NCI-H748 (cell line): ENCODE data around the gene SV2C.
A peak's percentile ranks its signal among the peaks of the same experiment; 100 is the strongest.
"Not testable (repeated sequence)": the region's sequence is repeated elsewhere in the genome, so short reads cannot be mapped to it uniquely, and the experiment has no call there.

Experiments
- DNase-seq: peaks from one replicate; lab custom pipeline; 2025; ENCODE audit not compliant: unreplicated experiment; lab: John Stamatoyannopoulos, UW

The SV2C gene

DNA sequence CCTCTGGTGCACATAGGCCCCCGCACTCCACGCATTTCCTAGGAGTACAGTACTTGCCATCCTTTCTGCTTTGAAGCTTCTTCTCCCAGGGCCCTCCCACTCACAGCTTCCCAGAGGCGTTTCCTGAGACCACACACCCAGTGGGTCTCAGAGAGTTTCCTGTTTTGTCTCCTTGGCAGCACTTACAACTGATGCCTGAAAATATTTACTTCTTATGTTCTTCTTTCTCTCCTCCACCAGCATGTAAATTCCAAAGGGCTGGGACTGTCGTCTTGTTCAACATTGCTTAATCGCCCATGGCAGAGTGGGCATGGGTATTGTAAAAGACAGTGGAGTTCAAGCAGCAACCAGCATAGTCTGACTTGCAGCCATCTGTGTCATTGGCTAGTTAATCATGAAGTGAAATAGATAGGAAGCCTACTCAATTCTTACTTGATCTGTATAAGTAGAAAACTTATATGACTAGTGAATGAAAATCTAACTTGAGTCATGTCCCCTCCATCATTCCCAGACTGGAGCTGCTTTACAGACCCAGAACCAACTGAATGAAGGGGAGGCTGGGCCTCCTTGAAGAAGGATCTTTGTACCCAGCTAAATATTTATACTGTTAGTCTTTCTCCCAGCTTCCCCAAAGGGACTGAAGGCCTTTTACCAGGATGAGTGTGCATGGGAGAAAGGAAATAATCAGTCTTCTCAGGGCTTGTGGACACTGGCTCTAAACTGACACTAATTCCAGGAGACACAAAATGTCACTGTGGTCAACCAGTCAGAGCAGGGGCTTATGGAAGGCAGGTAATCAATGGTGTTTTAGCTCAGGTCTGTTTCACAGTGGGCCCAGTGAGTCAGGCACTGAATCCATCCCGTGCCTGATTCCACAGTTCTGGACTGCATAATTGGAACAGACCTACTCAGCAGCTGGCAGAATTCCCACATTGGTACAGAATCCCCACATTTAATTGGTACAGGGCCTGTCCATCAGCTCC lies 116.4 kb downstream of the SV2C start:
- no peak for DNase-seq

DNA sequence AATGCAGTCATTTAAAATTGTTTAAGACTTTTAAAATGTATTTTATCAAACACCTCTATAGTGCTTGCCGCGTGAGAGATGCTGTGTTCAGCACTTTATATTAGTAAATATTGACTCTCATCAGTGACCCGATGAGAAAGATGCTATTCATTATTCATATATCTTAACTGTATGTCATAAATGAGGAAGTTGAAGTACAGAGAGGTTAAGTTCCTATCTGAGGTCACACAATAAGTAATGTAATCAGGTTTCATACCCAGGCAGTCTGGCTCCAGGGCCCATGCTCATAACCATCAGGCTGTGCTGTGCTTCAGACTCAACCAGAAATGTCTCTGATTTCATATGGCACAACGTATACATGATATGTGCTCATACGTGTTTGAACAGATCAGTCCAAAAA lies 119.0 kb downstream of the SV2C start:
- DNase-seq, result no peak

DNA sequence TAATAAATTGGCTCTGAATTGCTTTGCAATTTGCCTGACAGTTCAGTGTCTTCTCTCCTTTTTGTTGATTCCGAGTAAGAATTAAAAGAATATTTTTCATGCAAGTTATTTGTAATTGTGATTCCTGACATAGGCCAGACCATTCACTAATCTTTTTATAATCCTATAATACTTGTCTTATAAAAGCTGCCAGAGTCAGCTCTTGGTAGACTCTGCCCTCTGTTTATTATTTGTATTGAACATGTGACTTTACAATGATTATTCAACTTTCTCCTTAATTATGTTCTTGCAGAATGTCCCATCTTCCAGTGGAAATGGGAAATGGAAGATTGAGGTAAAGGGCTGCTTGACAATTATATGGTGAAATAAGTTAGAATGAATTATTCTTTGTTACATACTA lies 121.0 kb downstream of the SV2C start:
- no peak for DNase-seq

DNA sequence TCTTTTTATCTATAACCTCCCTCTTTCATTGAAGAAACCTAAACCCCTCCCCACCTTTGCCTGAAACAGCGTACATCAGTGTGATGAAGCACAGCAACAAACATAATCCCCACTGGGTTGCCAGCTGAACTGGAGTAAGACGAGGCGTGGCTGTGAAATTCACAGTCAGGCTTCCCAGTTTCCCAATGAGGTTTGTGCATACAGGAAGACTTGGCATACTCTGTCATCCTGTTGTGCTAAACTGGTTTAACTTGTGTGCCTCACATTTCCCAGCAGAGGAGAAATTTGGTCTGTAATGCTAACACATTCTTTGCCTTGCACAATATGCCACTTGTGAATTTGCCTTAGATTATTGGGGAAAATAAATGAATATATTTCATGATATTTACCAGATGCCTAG lies 121.5 kb downstream of the SV2C start:
- peak; percentile 12 for DNase-seq

DNA sequence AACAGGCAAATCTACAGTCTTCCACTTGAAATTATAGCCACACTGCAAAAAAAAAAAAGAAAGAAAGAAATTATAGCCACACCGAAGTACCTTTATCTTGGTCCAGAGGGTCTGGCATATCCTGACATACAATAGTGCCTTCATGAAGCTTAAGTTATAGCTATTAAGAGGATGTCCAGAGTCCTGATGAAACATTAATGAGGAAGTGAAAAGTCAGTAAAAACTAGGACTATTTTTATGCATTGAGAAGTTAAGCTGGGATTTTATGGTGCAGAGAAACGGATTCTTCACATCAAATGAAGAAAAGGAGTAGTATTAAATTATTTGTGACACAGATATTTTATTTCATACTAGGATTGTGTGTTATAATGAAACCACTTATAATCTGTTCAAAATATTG lies 123.9 kb downstream of the SV2C start:
- no peak for DNase-seq

DNA sequence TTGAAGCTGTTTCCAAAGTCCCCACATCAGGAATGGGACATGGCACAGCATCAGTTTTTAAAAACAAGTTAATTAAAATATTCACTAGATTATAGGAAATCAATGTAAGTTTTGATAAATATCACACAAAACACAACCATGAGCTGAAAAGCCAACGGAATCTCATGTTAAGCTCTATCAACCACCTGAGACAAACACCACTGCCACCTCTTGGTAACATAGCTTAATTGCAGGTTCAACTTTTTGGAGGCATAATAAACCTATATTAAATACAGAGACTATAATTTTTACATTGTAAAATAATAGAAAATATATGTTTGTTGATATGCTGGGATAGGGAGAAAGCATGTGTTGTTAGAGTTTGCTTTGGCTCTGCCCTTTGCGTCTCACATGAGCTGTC lies 126.1 kb downstream of the SV2C start:
- DNase-seq, result no peak

DNA sequence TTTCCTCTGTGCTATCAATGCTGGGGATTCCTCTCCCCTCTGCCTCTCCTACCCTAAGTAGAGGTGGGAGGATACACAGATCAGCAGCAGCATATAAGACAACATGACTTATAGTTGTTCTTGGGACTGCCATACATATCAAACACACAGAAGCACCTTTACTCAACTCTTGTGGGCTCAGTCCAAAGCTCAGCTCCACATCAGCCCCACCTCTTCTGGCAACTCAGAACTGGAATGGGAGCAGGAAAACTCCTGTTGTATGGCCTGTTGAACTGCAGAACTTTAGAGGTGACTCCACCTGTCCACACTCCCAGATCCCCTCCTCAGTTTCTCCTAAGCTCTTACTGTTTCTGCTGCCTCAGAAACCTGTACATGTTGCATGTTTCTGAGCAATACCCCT lies 127.8 kb downstream of the SV2C start:
- no peak for DNase-seq

DNA sequence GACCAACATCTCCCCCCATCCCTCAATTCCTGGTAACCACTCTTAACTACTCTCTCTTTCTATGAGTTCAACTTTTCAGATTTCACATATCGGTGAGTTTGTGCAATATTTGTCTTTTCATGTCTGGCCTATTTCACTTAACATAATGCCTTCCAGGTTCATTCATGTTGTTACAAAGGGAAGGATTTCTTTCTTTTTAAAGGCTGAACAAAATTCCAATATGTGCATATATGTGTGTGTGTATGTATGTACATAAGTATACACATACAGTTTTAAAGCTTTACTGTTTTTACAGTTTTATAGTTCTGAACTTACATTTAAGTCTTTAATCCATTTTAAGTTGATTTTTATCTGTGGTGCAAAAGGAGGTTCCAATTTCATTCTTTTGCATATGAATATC lies 130.7 kb downstream of the SV2C start:
- DNase-seq, result no peak

DNA sequence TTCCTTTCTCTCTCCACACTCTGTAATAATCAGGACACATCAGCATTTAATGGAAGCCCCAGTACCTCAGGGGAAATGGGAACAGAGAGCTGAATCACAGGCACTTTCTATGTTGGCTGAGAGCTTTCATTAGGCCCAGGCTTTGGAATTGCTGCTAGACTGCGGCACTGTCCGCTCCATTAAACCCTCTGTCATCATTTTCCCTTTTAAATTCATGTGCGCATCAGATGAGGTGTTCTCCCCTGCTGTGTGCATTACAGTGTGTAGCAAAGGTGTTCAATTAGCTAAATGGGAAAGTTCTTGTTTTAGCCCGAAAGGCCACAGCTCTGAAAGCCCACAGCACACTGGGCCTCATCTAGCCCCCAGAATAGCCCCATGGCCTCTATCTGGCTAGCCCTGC lies 133.6 kb downstream of the SV2C start:
- DNase-seq, result no peak

DNA sequence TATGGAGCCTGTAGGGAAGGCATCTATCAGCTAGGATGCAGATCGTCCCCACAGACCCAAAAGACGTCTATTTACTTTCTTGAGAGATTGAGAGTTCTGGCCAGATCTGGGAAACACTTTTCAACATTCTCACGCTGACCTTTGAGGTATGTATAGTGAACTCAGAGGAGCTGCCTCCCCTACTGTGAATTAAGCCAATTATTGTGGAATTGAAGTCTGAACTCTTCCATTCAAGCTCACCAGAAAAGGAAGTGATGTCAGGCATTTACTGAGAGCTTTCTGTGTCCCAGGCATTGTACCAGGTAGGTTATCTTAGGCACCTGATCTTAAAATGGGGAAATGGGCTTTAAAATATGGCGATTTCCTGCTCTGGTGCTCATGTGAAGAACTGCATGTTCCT lies 136.5 kb downstream of the SV2C start:
- no peak for DNase-seq

DNA sequence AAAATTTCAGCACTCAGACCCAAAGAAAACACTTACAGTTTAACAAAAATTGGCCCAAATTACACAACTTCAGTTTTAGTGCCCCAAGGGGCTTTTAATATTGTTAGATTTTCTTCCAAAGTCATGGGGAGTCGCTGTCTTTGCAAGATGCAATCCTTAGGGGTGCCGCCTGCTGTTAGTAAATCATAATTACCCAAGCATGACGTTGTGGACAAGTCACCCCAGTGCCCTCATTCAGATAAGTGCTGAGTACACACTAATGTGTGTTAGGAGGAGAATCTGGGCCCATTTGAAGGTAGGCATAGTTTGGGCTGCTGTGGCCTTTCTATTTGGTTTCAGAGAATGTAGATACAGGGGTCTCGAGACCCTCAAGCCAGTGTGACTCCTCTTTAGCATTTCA lies 138.1 kb downstream of the SV2C start:
- no peak for DNase-seq

DNA sequence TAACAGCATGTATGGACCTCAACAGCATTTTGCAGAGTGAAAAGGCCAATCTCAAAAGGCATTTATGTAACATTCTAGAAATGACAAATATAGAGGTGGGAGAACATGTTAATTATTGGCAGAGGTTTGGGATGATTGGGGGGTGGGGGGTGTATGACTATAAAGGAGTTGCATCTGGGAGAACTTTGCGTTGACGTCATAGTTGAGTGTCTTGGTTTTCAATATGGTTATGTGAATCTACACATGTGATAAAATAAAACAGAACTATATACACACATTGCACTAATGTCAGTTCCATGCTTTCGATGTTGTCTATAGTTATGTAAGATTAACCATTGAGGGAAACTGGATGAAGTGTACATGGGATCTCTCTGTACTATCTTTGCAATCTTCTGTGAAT lies 139.1 kb downstream of the SV2C start:
- no peak for DNase-seq

DNA sequence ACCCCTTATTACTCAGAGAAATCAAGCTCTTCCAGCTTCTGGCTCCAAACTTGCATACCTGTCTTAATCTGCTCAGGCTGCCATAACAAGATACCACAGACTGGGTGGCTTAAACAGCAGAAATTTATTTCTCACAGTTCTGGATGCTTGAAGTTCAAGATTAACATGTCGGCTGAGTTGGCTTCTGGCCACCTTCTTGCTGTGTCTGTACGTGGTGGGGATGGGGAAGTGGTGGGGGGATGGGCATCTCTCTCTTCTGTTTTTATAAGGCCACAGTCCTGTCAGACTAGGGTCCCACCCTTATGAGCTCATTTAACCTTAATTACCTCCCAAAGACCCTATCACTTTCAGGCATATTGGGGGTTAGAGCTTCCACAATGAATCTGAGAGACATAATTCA lies 140.5 kb downstream of the SV2C start:
- peak; percentile 76 for DNase-seq

DNA sequence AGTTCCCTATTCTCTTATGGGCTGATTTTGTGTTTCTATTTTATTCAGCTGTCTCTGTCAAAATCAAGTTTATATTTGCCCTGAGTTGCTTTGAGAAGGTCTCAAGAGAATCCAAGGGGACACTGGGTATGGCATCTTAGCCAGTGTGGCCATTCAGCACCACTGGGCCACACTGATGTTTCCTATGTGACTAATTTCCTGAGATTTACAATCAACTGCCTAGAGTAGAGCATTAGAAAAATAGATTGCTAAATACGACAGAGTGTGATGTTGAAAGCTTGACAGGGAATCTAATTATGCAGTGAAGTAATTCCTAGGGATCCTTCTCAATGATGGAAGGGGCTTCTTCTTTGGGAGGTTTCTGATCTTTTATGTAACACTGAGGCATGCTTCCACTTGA lies 141.7 kb downstream of the SV2C start:
- no peak for DNase-seq

DNA sequence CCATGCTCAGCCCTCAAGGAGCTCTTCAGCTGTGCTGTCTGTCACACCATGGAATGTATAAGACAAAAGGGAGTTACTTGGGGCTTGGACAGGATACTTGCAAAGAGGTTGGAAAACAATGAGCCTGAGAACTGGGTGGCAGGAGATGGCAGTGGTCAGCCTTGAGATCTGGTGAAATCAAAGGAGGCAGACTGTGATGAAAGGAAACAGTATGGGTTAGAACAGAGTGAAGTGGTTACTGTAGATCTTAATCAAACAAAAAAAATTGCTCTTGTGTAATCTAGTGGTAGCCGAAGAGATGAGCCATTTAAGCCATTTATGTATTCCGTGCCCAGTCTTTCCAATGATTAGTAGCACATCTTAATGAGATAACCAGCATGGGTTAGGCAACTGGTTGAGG lies 142.2 kb downstream of the SV2C start:
- DNase-seq, result peak; percentile 12

DNA sequence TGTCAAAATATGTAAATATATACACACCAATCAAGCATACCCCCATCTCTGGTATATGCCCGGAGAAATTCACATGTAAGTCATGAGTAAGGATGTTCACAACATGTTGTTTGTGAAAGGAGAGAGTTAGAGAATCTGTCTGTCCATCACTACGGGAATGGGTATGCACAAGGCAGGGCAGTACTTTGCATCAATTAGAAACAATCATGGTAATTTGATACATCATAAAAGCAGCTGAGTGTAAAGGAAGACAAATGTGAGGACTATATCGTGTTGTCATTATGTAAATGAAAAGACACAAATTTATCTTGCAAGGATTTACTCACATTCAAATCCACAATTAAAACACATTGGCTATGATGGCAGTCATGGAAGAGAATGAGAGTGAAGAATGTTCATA lies 146.7 kb downstream of the SV2C start:
- no peak for DNase-seq

DNA sequence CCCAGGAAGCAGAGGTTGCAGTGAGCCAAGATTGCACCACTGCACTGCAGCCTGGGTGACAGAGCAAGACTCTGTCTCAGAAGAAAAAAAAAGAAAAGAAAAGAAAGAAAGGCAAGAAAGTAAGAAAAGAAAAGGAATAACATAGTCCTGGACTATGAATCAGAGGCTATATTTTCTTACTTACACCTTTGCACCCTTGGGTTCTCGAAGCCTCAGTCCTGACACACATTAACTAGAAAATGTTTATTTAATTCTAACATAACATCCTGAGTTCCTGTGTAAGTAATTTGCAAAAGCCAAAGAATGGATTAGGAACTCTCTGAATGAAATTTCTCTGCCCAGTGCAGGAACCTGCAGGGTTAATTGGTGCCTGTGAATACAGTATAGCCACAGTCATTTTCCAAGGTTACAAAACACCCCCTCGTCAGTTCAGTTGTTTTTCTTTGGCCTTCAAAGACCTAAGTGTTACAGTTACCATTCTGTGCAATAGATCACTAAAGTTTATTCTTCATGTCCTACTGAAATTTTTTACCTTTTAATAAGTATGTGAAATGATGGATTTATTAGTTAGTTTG lies 147.6 kb downstream of the SV2C start:
- DNase-seq, result no peak

DNA sequence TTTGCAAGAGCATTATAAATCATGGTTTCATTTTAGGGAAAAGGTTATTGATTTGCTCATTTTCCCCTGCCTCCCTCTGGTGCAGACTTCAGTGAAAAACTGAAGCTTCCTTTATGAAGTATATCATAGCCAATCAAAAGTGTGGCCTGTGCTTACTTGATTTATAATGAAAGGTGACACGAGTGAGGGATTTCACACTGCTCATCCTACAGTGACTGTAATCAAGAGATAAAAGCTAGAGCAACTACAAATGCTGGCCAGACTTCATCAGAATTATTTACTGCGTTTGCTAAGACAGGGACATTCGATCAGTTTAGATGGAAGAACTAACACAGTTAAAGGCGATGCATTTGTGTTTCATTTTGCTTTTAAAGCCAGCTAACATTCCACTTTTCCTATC lies 151.5 kb downstream of the SV2C start:
- no peak for DNase-seq

DNA sequence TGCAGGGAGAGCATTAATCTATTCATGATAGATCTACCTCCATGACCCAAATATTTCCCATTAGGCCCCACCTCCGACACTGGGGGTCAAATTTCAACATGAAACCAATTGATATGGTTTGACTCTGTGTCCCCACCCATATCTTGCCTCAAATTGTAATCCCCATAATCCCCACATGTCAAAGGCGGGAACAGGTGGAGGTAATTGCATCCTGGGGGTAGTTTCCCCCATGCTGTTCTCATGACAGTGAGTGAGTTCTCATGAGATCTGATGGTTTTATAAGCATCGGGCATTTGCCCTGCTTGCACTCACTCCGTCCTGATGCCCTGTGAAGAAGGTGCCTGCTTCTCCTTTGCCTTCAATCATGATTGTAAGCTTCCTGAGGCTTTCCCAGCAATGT lies 153.5 kb downstream of the SV2C start:
- no peak for DNase-seq

DNA sequence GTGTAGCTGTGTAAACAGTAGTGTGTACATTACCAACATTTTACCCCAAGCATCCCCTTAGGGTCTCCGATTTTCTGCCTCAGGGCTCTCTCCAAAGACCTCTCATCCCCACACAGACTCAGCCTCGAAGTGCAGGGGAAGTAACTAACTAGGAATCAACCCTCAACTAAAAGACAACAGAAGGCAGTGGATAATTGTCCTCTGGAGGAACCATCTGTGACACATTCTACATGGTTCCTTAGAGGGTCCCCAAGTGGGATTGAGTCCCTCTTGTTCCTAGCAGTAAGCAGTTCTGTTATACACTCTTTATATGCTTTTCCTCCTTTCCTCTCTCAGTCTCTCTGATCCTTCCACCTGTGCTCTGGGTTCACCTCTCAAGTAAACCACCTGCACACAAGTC lies 157.2 kb downstream of the SV2C start:
- no peak for DNase-seq

DNA sequence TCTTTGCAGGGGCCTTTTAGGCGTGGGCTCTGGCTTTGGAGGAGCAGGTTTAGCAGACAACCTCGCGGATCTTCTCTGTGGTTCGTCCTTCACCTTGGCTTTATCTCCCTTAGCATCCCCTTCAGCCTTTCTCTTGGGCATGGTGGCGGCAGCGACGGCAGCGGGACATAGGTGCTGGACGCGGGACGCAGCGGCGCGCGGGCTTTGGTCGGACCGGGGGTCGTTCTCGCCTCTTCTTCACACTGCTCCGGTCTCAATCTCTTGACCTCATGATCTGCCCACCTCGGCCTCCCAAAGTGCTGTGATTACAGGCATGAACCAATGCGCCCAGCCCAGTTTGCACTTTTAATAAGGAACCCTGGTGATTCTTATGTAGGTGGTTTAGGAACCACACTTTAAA lies 159.0 kb downstream of the SV2C start:
- DNase-seq, result not testable (repeated sequence)

DNA sequence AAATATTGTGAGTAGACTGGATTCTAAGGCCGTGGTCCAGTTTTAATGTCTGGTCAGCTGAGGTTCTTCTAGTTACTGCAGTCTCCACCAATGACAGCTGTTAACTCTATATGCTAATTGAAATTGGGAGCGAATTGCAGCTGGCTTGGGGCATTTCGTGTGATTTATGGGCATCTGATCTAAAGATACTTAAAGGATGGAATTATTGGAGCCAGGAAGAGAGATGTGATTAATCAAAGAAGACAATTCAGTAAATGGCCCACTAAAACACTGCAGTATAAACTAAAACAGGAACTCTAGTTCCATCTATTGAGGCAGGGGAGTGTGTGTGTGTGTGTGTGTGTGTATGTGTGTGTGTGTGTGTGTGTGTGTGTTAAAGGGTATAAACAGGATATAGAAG lies 162.4 kb downstream of the SV2C start:
- DNase-seq, result no peak

DNA sequence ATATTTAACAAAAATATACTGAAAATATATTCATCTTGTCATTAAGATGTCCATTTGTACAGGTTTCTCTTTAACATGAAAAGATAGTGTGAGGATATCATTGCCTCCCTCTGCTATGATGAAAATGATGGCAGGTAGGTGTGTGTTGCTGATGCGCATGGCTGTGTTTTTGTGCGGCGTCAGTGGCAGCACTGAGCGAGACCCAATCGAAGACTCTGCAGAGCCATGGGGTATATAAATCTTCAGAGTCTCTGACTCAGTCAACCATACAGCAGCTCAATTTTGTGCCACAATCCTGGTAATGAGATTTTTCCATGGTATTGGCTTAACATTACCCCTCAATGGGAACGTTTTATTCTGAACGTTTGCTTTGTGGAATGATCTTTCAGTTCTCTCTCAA lies 166.4 kb downstream of the SV2C start:
- DNase-seq, result no peak
